CD4-positive, alpha-beta T cell (primary cell): ENCODE measurements around the gene ADSL. TPM values are rescaled to one million over a fixed set of nuclear protein-coding genes. Genes with fewer than 3 reads are reported as not detected.

ENCODE experiments used
- ATAC-seq: fragments of 200-7000 bp; cut with Tn5 transposase; one replicate; pipeline ENCODE4 v1.10.0; 2022; ENCODE audit warnings: mild to moderate bottlenecking; ENCODE audit not compliant: poor library complexity
- CTCF ChIA-PET: fragments of 350-600 bp; sonication (Branson Sonifier 250); formaldehyde crosslinking; loops from one replicate; lab custom pipeline; 2021; ENCODE audit warnings: antibody characterized with exemption, inconsistent platforms; lab: Charles Lee
- POLR2A ChIA-PET: fragments of 350-600 bp; sonication (Branson Sonifier 250); formaldehyde crosslinking; loops from one replicate; lab custom pipeline; 2021; ENCODE audit warnings: antibody characterized with exemption, inconsistent platforms; lab: Charles Lee
- DNase-seq, 14 experiments: peaks; one replicate each; pipeline ENCODE4 v3.0.0-alpha.2; 2013 to 2020; ENCODE audit warnings: mixed read lengths in 2 of 14
- H3K27ac ChIP-seq, 2 donors: one replicate each; pipeline versions ENCODE4 v1.5.1 to v1.7.0; 2013; ENCODE audit warnings: low read length in 2 of 2, low read depth in 1 of 2, mild to moderate bottlenecking in 1 of 2
- H3K27me3 ChIP-seq, 2 experiments: 1 replicate in 1 of 2; 2 replicates in 1 of 2; pipeline versions ENCODE4 v1.6.1 to v1.7.0; 2013; ENCODE audit warnings: low read length in 2 of 2, control low read depth in 1 of 2, mild to moderate bottlenecking in 1 of 2, moderate library complexity in 1 of 2; ENCODE audit not compliant: insufficient read depth in 2 of 2, control insufficient read depth in 1 of 2
- H3K36me3 ChIP-seq: one replicate; pipeline ENCODE4 v1.6.1; 2013; ENCODE audit warnings: low read length, control low read depth; ENCODE audit not compliant: insufficient read depth
- H3K4me1 ChIP-seq: one replicate; pipeline ENCODE4 v1.6.1; 2013; ENCODE audit warnings: low read length, control low read depth; ENCODE audit not compliant: insufficient read depth
- H3K4me3 ChIP-seq: one replicate; pipeline ENCODE4 v1.5.1; 2013; ENCODE audit warnings: mild to moderate bottlenecking, low read length, moderate library complexity
- H3K9me3 ChIP-seq, 2 experiments: 1 replicate in 1 of 2; 2 replicates in 1 of 2; pipeline versions ENCODE4 v1.6.1 to v1.7.0; 2013; ENCODE audit warnings: low read length in 2 of 2, mild to moderate bottlenecking in 2 of 2, control low read depth in 1 of 2, moderate library complexity in 1 of 2; ENCODE audit not compliant: control insufficient read depth in 1 of 2, insufficient read depth in 1 of 2
- H3K27ac Mint-ChIP-seq: one replicate; pipeline ENCODE4 v1.8.0; 2020; ENCODE audit warnings: mixed read lengths
- H3K27me3 Mint-ChIP-seq: one replicate; pipeline ENCODE4 v1.8.0; 2021; ENCODE audit warnings: mixed read lengths
- H3K36me3 Mint-ChIP-seq: one replicate; pipeline ENCODE4 v1.8.0; 2021; ENCODE audit warnings: low read depth, mixed read lengths
- H3K4me1 Mint-ChIP-seq: one replicate; pipeline ENCODE4 v1.8.0; 2021; ENCODE audit warnings: low read depth, mixed read lengths
- H3K4me3 Mint-ChIP-seq: one replicate; pipeline ENCODE4 v1.8.0; 2020; ENCODE audit warnings: mild to moderate bottlenecking, mixed read lengths
- H3K9me3 Mint-ChIP-seq: one replicate; pipeline ENCODE4 v1.8.0; 2020; ENCODE audit warnings: mixed read lengths
- intact Hi-C, 2 experiments: fragments of 100-400 bp; cut with DNase I in 1 of 2; cut with micrococcal nuclease in 1 of 2; formaldehyde crosslinking; loops; one replicate each; pipeline versions ENCODE4 v1.15.1 to v1.9.0; 2023 to 2025; cut with DNase I, micrococcal nuclease
- total RNA-seq, 174 experiments: library from RNA in 2 of 174; stranded (reverse) in 2 of 174; gene quantifications; one replicate each; pipeline ENCODE4 v1.2.3 and lab custom pipeline; 2021 to 2026
- TF ChIP-seq, protein P1 (sequence below): fragments of 200-600 bp; IDR thresholded peaks from one replicate; pipeline ENCODE4 v1.8.0; 2022; ENCODE audit warnings: antibody characterized with exemption, mild to moderate bottlenecking

The ADSL gene
- total RNA-seq, 2 experiments from 2014 or later, result 62.9 to 75.3 TPM

DNA sequence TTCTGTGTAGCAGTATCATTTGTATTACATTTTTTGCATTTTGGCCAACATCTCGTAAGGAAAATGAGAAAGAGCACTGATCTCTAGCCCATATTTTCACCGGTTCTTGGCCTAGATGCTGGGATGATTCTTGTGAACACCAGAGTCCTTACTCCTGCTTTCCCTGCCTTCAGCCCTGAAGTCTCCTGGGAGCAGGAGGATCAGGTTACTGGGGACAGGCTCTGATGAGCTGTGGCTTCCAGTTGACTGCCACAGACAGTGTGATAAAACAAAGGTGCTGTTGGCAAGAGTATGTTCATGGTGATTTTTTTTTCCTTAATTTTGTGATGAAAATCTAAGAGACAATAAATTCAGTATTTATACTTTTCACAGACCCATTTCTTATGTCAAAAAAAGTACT, 34.2 kb upstream of the ADSL start:
- ATAC-seq, result no peak
- no peaks in the 10 kb centered on the region for H3K27me3 ChIP-seq
- intact Hi-C loops, result no loop called here
- ChIA-PET POLR2A (no interaction called here), CTCF (no interaction called here)
- H3K9me3 ChIP-seq, result no peaks in the 10 kb centered on the region
- Mint-ChIP-seq H3K27me3 (no peaks in the 10 kb centered on the region), H3K4me1 (peaks cover 52% of the 10 kb centered on the region), H3K36me3 (peaks cover 99% of the 10 kb centered on the region), H3K27ac (peak overlapping the region; percentile 37), H3K9me3 (no peaks in the 10 kb centered on the region), H3K4me3 (no peak overlapping the region)
- H3K36me3 ChIP-seq, result peaks cover 99% of the 10 kb centered on the region
- H3K4me3 ChIP-seq, result no peak overlapping the region
- H3K4me1 ChIP-seq, result peaks cover 14% of the 10 kb centered on the region
- no peak for DNase-seq
- no peak overlapping the region for H3K27ac ChIP-seq
- TF ChIP-seq, protein P1, sequence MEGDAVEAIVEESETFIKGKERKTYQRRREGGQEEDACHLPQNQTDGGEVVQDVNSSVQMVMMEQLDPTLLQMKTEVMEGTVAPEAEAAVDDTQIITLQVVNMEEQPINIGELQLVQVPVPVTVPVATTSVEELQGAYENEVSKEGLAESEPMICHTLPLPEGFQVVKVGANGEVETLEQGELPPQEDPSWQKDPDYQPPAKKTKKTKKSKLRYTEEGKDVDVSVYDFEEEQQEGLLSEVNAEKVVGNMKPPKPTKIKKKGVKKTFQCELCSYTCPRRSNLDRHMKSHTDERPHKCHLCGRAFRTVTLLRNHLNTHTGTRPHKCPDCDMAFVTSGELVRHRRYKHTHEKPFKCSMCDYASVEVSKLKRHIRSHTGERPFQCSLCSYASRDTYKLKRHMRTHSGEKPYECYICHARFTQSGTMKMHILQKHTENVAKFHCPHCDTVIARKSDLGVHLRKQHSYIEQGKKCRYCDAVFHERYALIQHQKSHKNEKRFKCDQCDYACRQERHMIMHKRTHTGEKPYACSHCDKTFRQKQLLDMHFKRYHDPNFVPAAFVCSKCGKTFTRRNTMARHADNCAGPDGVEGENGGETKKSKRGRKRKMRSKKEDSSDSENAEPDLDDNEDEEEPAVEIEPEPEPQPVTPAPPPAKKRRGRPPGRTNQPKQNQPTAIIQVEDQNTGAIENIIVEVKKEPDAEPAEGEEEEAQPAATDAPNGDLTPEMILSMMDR, result no peak

GRCh38 chr22:40313007-40313406, 33.3 kb upstream of the ADSL start:
- Mint-ChIP-seq H3K9me3 (no peaks in the 10 kb centered on the region), H3K36me3 (peaks cover 99% of the 10 kb centered on the region), H3K27ac (peak overlapping the region; percentile 37), H3K27me3 (no peaks in the 10 kb centered on the region), H3K4me3 (no peak overlapping the region), H3K4me1 (peaks cover 49% of the 10 kb centered on the region)
- Histone ChIP-seq H3K9me3 (no peaks in the 10 kb centered on the region), H3K27ac (peak overlapping the region in 1 of 2 donors; percentile 5), H3K36me3 (peaks cover 96% of the 10 kb centered on the region), H3K4me1 (peaks cover 11% of the 10 kb centered on the region), H3K4me3 (no peak overlapping the region), H3K27me3 (no peaks in the 10 kb centered on the region)
- intact Hi-C loops, result no loop called here
- ChIA-PET CTCF (interaction anchor here (1.1 kb wide), 1 partner anchor 34 kb away, joined by 4 read pairs; no protein-coding TSS in a partner anchor), POLR2A (interaction anchor here (0.7 kb wide), 1 partner anchor 269 kb away, joined by 3 read pairs; no protein-coding TSS in a partner anchor)
- TF ChIP-seq, protein P1, result no peak
- DNase-seq (no peak), ATAC-seq (no peak)

- CTCF ChIA-PET, result interaction anchor here (0.9 kb wide), 1 partner anchor 34 kb away, joined by 4 read pairs; no protein-coding TSS in a partner anchor
- H3K9me3 Mint-ChIP-seq, result no peaks in the 10 kb centered on the region
Observed at GRCh38 chr22:40314041-40314440, 32.3 kb upstream of the ADSL start.

More at GRCh38 chr22:40314041-40314440, 32.3 kb upstream of the ADSL start:
- Histone ChIP-seq H3K27me3 (no peaks in the 10 kb centered on the region), H3K27ac (no peak overlapping the region), H3K36me3 (peaks cover 91% of the 10 kb centered on the region), H3K4me3 (no peak overlapping the region), H3K4me1 (peaks cover 3% of the 10 kb centered on the region), H3K9me3 (no peaks in the 10 kb centered on the region)
- POLR2A ChIA-PET, result no interaction called here
- TF ChIP-seq, protein P1, result no peak
- Mint-ChIP-seq H3K36me3 (peaks cover 99% of the 10 kb centered on the region), H3K27ac (peak overlapping the region; percentile 37), H3K4me1 (peaks cover 47% of the 10 kb centered on the region), H3K27me3 (no peaks in the 10 kb centered on the region), H3K4me3 (no peak overlapping the region)
- ATAC-seq (no peak), DNase-seq (no peak)
- intact Hi-C loops, result no loop called here
